Ascending aorta (tissue), 2 donors: ENCODE measurements around the gene LCOR. TPM values are rescaled to one million over a fixed set of nuclear protein-coding genes. Genes with fewer than 3 reads are reported as not detected.

ENCODE experiments used
- DNase-seq, 2 donors: peaks; one replicate each; pipeline ENCODE4 v3.0.0-alpha.2; 2019; ENCODE audit warnings: low spot score in 2 of 2
- H3K27ac ChIP-seq, 2 donors: fragments of 200-600 bp; sonication (generic); one replicate each; pipeline ENCODE4 v1.5.1; 2016 to 2017; ENCODE audit warnings: mild to moderate bottlenecking in 1 of 2
- H3K27me3 ChIP-seq: fragments of 200-600 bp; sonication (generic); one replicate; pipeline ENCODE4 v1.5.1; 2017
- H3K36me3 ChIP-seq, 2 donors: fragments of 200-600 bp; sonication (generic); one replicate each; pipeline ENCODE4 v1.5.1; 2016
- H3K4me1 ChIP-seq, 2 donors: fragments of 200-600 bp; sonication (generic); one replicate each; pipeline ENCODE4 v1.5.1; 2016 to 2017; ENCODE audit warnings: mild to moderate bottlenecking in 1 of 2
- H3K4me3 ChIP-seq, 2 donors: fragments of 200-600 bp; sonication (generic); one replicate each; pipeline ENCODE4 v1.5.1; 2016 to 2017; ENCODE audit warnings: mild to moderate bottlenecking in 1 of 2
- H3K9me3 ChIP-seq, 2 donors: fragments of 200-600 bp; sonication (generic); one replicate each; pipeline ENCODE4 v1.5.1; 2016
- intact Hi-C: fragments of 100-400 bp; cut with DNase I; formaldehyde crosslinking; loops from one replicate; pipeline ENCODE4 v1.15.1; 2023
- total RNA-seq: library from RNA; depleted of rRNA; stranded (reverse); fragments of >200 nt; gene quantifications from one replicate; pipeline ENCODE4 v1.1.0, GENCODE V29; 2016
- TF ChIP-seq, protein P1 (sequence below), 3 experiments: fragments of 200-600 bp in 2 of 3; fragments of 450-650 bp in 1 of 3; sonication (generic) in 2 of 3; IDR thresholded peaks; one replicate each; pipeline ENCODE4 v1.5.1; 2016 to 2019; ENCODE audit warnings: antibody characterized with exemption in 3 of 3, mild to moderate bottlenecking in 1 of 3, moderate library complexity in 1 of 3

LCOR gene
- total RNA-seq, 1 donor from 2014 or later = 7.5 TPM

DNA sequence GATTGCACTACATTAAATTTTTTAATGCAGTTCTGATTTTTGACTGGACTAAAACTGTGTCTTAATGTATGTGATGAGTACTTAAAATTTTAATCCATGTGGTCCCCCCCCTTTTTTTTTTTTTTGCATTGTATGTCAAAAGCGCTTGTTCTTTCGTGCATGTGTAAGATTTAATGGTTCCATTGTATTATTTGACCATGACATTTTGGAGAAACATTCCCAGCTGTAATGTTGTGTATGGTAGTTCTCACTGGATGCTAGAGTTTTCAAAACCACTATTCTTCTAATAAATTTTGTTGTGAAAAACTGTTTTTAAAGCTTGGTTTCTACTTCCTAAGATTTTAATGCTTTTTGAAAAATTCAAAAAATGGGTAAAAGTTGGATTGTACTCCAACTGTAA, 132.0 kb downstream of the LCOR start:
- Histone ChIP-seq H3K9me3 (no peaks in the 10 kb centered on the region), H3K27me3 (no peaks in the 10 kb centered on the region), H3K27ac (no peak overlapping the region), H3K4me3 (no peak overlapping the region), H3K4me1 (no peaks in the 10 kb centered on the region), H3K36me3 (no peaks in the 10 kb centered on the region)
- DNase-seq = no peak
- intact Hi-C loops = no loop called here
- TF ChIP-seq, protein P1, sequence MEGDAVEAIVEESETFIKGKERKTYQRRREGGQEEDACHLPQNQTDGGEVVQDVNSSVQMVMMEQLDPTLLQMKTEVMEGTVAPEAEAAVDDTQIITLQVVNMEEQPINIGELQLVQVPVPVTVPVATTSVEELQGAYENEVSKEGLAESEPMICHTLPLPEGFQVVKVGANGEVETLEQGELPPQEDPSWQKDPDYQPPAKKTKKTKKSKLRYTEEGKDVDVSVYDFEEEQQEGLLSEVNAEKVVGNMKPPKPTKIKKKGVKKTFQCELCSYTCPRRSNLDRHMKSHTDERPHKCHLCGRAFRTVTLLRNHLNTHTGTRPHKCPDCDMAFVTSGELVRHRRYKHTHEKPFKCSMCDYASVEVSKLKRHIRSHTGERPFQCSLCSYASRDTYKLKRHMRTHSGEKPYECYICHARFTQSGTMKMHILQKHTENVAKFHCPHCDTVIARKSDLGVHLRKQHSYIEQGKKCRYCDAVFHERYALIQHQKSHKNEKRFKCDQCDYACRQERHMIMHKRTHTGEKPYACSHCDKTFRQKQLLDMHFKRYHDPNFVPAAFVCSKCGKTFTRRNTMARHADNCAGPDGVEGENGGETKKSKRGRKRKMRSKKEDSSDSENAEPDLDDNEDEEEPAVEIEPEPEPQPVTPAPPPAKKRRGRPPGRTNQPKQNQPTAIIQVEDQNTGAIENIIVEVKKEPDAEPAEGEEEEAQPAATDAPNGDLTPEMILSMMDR (IDR thresholded peaks at IDR 0.05) = no peak

DNA sequence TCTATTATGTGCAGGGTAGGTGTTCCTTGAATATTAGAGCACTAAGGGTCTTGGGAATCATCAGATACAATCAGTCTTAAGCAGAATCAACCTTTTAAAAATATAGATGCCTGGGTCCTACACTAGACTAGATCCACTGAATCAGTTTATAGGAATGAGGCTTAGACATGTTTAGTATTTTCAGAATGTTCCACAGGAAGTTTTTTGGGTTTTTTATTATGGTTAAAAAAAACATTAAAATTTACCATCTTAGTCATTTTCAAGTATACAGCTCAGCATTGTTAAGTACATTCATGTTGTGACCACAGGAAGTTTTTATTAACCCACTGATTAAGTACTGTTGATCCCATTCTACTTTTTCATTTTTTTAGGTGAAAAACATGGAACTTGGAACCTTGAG, 135.7 kb downstream of the LCOR start:
- intact Hi-C loops = no loop called here
- TF ChIP-seq, protein P1 (IDR thresholded peaks at IDR 0.05) = no peak

DNA sequence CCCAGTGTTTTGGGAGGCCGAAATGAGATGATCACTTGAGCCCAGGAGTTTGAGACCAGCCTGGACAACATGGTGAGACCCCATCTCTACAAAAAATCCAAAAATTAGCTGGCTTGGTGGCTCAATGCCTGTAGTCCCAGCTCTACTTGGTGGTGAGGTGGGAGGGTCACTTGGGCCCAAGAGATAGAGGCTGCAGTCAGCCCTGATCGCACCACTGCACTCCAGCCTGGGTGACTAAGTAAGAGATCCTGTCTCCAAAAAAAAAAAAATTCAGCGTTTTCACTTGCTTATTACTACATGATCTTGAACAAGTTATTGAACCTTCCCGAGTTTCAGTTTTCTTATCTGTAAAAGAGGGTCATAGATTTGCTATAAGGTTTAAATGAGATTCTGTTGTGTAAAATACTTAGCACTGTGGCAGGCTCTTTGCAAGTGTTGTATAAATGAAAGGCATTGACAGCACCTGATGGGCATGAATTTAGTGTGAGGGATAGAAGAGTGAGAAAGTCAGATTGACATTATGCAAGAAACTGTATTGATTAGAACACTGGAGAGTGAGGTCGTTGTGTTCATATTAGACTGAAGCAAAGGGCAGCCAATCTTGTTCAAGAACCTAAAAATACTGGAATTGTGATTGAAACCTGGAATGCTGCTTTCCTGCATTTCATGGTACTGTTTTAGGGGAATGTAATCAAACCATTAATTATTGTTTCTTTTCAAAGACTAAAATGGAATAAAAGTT, 136.8 kb downstream of the LCOR start:
- no peak for DNase-seq
- intact Hi-C loops = no loop called here
- no peak overlapping the region for H3K27ac ChIP-seq
- no peak overlapping the region for H3K4me3 ChIP-seq
- H3K9me3 ChIP-seq = no peaks in the 10 kb centered on the region
- no peaks in the 10 kb centered on the region for H3K27me3 ChIP-seq
- TF ChIP-seq, protein P1 (IDR thresholded peaks at IDR 0.05) = no peak
- H3K4me1 ChIP-seq = no peaks in the 10 kb centered on the region
- no peaks in the 10 kb centered on the region for H3K36me3 ChIP-seq

More for the DNA sequence above, 135.7 kb downstream of the LCOR start:
- no peaks in the 10 kb centered on the region for H3K4me1 ChIP-seq
- H3K4me3 ChIP-seq = no peak overlapping the region
- H3K9me3 ChIP-seq = no peaks in the 10 kb centered on the region
- no peaks in the 10 kb centered on the region for H3K27me3 ChIP-seq
- H3K36me3 ChIP-seq = no peaks in the 10 kb centered on the region
- H3K27ac ChIP-seq = no peak overlapping the region
- no peak for DNase-seq

DNA sequence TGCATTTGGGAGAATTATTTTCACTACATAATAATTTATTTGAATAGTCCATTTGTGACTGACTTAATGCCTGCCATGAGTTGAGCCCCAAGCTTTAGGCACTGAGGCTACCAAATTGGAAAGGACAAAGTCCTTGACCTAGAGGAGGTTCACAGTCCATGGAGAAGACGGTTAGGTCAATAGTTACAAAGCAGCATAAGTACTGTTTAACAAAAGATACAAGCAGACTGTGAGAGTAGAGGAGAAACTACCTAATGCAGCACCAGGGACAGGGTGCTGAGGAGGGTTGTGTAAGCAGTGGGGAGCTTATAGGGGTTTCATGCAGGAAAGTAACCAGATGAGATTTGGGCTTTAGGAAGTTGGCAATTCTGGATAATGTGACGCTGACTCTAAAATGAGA, 139.2 kb downstream of the LCOR start:
- Histone ChIP-seq H3K27ac (no peak overlapping the region), H3K36me3 (no peaks in the 10 kb centered on the region), H3K4me3 (no peak overlapping the region), H3K4me1 (peaks cover 0 to 4% of the 10 kb centered on the region in 2 donors), H3K9me3 (no peaks in the 10 kb centered on the region), H3K27me3 (no peaks in the 10 kb centered on the region)
- intact Hi-C loops = no loop called here
- TF ChIP-seq, protein P1 (IDR thresholded peaks at IDR 0.05) = no peak
- DNase-seq = no peak

DNA sequence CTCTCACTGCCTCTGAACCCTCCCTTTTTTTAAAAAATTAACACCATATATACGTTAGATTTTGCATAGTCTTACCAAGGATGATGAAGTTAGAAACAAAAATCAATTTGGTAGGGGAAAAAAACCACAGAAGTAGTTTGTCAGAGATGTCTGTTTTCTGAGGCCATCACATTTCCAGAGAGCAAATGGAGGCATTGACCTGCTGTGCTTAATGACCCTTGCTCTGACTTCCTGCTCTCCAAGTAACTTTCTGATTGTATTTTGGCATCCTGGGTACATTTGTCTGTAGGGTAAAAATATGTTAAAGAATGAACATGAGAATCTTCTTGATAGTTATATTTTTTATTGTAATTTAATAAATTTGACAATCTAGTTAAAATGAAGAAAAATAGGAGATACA, 140.2 kb downstream of the LCOR start:
- TF ChIP-seq, protein P1 (IDR thresholded peaks at IDR 0.05) = no peak

More for the DNA sequence above, 140.2 kb downstream of the LCOR start:
- H3K4me1 ChIP-seq = peaks cover 0 to 4% of the 10 kb centered on the region in 2 donors
- H3K36me3 ChIP-seq = no peaks in the 10 kb centered on the region
- DNase-seq = no peak
- no peaks in the 10 kb centered on the region for H3K27me3 ChIP-seq
- no peak overlapping the region for H3K4me3 ChIP-seq
- no peak overlapping the region for H3K27ac ChIP-seq
- intact Hi-C loops = no loop called here
- no peaks in the 10 kb centered on the region for H3K9me3 ChIP-seq
